ENCODE measurements around the gene GPHA2.

GRCh38 chr11:64888729-64889511 is 46.8 kb downstream of the GPHA2 start:
- TF ChIP-seq CTCF (conservative IDR thresholded peaks at IDR 0.05 in 1 of 2, IDR thresholded peaks at IDR 0.05 in 1 of 2; ENCODE audit: low read depth in 1 of 2, low read length in 2 of 2) (no peak), EZH2 (IDR thresholded peaks at IDR 0.05; ENCODE audit: low read length, missing control alignments) (no peak)
